HG03108 (cell line): ENCODE data around the gene EXOSC5.
"Not testable (repeated sequence)": the region's sequence is repeated elsewhere in the genome, so short reads cannot be mapped to it uniquely, and the experiment has no call there.

ENCODE experiments used
- ATAC-seq: cut with Tn5 transposase; IDR thresholded peaks from one replicate; pipeline ENCODE4 v1.9.1; 2021; ENCODE audit warnings: moderate library complexity; ENCODE audit not compliant: unreplicated experiment

Gene EXOSC5

DNA sequence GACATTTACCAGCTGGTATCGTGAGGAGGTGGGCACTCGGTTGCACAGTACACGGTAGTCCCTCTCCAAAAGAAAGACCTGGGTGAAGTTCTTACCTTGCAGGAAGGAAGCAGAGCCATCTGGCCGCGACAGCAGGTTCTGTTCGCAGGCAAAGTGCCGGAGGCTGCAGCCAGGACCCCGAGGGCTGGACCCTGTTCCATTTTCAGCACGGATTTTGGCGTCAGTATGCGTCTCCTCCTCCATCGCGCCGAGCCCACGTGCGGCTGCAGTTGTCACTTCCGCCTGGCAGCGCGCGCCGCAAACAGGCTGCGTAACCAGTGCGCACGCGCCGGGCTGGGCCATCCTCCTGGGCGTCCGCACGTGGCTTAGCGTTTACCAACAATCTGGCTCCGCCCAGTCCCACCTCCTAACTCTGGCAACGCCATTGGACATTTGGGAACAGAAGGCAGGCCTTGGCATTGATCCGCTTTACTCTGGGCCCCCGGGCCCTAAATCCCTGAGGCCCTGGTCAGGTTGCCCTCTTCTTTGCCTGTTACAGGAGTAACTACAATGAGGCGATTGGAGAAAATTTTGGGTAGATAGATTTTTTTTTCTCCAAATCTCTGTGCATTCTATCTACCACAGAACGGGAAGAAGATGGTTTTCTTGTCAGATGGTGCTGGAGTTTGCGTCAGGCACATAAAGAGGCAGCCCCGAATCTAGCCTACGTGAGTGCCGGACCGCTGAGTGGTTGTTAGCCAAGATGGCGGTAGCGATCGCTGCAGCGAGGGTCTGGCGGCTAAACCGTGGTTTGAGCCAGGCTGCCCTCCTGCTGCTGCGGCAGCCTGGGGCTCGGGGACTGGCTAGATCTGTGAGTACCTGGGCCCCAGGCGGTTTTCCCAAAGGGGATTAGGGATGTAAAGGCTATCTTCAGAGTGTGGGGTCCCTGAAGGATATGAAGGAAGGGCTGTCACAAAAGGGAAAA, at the start of gene EXOSC5, which contains the start of gene BCKDHA:
Gene EXOSC5 (minus strand): TSS at position 274 of the 964 bp plus-strand sequence. CDS start 31 bp downstream, at position 243.
Gene BCKDHA (plus strand): TSS at position 733 of the 964 bp plus-strand sequence. CDS start 10 bp downstream, at position 743.
- ATAC-seq: peak; percentile 92

DNA sequence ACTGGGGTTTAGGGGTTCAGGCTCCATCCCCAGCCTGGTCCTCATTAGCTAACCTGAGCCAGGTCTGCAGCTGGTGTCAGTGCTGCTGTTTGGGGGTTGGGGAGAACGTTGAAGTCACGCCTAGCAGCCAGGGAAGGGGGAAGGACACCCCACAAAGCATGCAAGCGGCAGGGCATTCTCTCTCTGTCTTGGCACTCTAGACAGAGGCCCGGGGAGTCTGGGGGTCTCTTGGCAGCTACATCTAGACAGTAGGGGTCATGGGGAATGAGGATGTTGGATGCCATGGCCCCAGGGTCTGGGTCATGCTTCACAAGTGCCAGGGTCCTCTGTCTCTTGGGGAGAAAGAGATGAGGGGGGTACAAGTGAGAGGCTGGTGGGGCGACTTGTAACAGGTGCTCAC, 48.4 kb upstream of the EXOSC5 start:
- no peak for ATAC-seq

DNA sequence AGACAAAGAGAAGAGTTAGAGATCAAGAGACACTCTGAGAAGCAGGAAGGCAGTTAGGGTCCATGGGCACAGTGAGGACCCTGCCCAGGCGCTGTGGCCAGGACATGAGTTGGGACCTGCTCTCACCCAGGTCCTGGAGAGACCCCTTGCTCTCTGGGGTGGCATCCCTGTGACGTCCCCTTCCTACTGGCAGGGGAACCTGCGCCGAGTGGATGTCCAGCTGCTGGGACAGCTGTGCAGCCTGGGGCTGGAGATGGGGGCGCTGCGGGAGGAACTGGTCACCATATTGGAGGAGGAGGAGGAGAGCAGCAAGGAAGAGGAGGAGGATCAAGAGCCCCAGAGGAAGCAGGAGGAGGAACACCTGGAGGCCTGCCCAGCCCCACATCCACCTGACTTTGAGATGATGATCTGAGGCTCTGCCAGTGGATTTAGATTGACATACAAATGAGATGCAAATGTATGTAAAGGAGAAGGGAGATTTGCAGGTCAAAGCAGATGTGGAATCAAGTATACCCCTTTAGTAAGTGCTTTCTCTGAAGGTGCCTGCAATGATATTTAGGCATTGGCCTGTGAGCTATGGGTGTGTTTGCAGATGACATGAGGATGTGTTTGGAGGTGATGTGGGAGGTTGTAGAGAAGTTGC, 46.8 kb upstream of the EXOSC5 start:
- ATAC-seq: no peak

DNA sequence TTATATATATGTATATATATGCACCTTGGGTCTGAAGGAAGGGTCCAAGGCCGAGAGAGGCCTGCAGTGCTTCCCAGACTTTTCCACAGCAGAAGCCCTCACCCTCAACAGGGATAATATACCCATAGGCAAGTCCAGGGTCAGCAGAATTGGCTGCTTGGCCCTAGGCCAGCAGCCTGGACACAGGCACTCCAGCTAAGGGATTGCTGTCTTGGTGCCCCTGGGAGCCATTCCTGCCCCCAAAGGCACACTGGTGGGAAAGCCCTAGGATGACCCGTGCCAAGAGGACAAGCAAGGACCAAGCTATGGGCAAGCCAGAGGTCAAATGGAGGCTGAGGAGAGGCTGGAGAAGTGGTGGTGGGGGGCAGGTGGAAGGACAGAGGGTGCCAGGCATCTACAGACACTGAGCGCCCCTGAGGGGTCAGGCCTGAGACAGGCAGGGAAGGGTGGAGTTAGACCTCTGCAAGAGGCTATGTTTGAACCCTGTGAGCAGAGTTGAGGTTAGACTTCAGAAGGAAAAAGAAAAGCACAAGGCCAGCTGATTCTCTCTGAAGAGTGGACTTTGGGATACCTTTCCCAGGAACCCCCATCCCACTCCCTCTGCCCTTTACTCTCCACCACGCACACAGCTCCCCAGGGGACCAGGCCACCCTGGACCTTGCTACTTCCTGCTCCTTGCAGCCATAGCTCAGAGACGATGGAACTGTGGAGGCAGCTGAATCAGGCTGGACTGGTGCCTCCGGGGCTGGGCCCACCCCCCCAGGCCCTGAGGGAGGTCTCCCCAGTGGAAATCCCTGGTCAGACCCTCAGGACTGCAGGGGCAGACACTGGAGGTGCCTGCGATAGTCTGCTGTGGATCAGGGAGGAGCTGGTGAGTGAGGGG, 45.6 kb upstream of the EXOSC5 start, which contains the start of gene ERICH4:
Gene ERICH4 (plus strand): TSS at position 684 of the 883 bp plus-strand sequence. CDS start 14 bp downstream, at position 698.
- ATAC-seq: no peak

DNA sequence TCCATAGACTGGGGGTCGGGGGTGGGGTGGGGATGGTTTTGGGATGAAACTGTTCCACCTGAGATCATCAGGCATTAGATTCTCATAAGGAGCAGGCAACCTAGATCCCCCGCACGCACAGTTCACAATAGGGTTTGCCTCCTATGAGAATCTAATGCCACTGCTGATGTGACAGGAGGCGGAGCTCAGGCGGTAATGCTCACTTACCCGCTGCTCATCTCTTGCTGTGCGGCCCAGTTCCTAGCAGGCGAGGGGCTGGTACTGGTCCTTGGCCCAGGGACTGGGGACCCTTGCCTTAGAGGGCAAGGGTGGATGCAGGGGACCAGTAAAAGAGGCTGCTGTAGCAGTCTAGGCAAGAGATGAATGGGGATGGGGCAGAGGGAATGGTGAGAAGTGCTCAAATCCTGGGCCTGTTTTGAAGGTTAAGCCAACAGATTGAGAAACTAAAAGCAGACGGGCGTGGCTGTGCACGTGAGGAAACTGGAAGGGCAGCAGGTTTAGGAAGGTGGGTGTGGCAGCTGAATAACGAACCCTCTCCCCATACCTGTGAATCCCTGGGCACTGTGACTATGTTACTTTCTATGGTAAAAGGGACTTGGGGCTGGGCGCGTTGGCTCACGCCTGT, 44.3 kb upstream of the EXOSC5 start:
- ATAC-seq: no peak

DNA sequence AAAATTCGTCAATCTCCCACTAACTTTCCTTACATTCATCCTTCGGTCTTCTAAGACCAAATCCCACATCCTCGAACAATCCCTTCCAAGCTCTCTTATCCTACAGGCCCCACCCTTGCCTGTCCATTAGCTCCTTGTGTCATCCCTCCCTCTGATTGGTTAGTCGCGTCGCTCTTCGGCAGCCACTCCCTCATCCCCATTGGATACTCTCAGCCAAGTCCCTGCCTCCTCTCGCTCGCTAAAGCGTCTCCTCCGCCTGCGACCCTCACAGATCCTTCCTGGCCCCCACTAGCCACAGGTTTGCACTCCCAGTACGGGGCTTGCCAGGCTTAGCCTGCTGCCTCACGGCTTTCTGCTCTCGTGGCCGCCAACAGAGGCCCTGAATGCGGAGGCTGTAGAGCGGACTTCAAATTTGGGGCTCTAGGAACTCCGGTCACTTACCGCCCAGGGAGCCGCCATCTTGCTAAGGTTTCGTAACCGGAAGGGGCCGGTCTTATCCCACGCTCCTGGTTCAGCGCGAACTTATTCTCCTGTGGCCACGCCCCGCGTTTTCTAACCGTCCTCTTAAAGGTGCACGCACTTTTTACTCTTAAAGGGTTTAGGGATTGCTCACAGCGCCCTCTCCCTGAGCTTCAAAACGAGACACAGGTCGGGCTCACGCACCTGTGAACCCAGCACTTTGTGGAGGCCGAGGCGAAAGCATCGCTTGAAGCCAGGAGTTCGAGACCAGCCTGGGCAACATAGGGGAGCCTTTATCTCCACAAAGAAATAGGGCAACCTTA, 42.5 kb upstream of the EXOSC5 start, which contains the start of gene DMAC2:
Gene DMAC2 (minus strand): TSS at position 472 of the 782 bp plus-strand sequence. CDS start 13 bp downstream, at position 459.
- peak; percentile 91 for ATAC-seq

DNA sequence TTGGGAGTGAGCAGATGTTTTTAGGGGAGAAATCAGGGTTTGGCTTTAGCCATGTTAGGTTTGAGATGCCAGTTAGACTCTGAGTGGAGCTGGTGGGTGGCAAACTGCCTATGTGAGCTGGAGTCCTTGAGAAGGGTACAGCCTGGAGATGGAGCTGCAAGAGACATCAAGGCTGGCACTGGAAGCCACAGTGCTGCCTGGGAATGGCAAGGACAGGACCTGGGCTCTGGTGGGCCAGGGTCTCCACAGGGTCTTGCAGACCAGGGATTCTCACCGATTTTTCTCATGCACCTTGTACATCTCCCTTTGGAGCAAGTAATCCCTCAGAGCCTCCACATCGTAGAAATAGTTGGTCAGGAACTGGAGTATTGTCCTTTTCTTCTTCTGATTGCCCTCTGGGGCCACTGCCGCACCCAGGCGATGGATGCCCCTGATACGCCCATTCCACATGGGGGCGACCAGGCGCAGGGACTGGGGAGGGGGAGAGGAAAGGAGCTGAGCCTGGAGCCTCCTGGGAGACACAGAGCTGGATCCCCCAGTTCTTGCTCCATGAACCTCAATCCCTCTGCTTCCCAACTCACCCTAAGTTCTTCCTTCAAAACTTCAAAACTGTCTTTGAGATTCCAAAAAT, 40.9 kb upstream of the EXOSC5 start:
- no peak for ATAC-seq

DNA sequence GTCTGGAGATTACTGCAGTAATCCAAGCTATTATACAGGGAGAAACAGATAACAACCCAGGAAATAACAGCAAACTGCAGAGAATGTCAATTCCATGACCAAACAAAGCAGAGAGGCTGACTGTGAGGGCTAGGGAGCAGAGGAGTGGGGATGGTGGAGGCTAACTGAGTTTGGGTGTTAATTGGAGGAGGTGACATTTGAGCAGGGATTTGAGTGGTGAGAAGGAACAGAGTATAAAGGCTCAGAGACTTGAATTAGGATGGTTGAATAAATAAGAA, 39.5 kb upstream of the EXOSC5 start:
- ATAC-seq: no peak

DNA sequence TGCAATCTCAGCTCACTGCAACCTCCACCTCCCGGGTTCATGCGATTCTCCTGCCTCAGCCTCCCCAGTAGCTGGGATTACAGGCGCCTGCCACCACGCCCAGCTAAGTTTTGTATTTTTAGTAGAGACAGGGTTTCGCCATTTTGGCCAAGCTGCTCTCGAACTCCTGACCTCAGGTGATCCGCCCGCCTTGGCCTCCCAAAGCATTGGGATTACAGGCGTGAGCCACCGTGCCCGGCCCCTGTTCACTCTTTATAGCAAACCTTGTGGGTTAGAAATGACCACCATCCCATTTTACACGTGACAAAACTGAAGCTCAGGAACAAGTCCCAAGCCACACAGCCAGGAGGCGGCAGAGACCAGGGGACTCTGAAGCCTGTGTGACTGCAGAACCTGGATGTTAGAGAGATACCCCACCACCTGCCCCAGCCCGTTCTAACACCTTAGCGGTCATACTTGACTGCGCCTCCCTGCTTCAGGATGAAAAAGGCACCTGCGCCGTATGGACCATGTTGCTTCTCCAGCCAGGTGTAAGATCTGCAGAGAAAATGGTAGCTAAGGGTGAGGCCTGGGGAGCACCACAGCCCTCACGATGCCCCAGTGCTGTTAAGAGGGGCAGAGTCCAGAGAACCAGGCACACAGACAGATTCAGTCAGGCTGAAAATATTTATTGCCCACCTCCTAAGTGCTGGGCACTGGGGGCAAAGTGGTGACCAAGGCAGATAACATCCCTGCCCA, 38.9 kb upstream of the EXOSC5 start:
- ATAC-seq: no peak

DNA sequence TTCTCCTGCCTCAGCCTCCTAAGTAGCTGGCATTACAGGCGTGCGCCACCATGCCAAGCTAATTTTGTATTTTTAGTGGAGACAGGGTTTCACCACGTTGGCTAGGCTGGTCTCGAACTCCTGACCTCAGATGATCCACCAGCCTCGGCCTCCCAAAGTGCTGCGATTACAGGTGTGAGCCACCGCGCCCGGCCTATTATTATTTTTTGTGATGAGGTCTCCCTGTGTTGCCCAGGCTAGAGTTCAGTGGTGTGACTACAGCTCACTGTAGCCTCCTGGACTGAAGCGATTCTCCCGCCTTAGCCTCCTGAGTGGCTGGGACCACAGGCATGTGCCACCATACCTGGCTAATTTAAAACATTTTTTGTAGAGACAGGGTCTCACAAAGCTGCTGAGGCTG, 38.2 kb upstream of the EXOSC5 start:
- not testable (repeated sequence) for ATAC-seq

DNA sequence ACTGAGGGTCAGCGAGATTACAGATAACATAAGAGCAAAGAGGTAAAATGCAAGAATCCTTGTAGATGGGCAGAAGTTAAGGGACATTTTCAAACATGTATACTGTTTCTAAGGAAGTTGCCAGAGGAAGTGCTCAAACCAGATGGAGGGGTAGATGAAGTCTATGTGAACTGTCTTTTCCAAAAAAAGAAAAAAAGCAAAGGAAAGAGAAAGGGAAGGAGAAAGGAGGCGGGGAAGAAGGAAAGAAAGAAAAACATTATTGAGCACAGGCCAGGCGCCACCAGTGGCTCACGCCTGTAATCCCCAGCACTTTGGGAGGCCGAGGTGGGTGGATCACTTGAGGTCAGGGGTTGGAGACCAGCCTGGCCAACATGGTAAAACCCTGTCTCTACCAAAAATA, 37.3 kb upstream of the EXOSC5 start:
- no peak for ATAC-seq

DNA sequence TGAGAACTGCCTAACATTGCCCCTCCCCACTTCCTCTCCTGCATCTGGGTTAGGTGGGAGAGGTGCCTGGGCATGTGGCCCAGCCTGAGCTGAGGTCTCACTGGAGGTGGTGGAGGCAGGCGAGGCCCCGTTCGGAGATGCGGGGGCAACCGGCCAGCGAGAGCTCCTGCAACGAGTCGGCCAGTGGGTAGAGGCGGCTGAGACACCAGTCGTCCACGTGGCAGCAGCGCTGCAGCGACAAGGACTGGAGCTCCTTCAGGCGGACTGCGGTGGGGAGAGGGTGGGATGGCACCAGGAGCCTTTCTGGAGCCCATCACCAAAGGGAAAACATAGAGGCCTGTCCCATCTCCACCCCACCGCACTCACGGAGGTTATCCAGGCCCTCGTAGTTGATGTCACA, 36.0 kb upstream of the EXOSC5 start:
- no peak for ATAC-seq

DNA sequence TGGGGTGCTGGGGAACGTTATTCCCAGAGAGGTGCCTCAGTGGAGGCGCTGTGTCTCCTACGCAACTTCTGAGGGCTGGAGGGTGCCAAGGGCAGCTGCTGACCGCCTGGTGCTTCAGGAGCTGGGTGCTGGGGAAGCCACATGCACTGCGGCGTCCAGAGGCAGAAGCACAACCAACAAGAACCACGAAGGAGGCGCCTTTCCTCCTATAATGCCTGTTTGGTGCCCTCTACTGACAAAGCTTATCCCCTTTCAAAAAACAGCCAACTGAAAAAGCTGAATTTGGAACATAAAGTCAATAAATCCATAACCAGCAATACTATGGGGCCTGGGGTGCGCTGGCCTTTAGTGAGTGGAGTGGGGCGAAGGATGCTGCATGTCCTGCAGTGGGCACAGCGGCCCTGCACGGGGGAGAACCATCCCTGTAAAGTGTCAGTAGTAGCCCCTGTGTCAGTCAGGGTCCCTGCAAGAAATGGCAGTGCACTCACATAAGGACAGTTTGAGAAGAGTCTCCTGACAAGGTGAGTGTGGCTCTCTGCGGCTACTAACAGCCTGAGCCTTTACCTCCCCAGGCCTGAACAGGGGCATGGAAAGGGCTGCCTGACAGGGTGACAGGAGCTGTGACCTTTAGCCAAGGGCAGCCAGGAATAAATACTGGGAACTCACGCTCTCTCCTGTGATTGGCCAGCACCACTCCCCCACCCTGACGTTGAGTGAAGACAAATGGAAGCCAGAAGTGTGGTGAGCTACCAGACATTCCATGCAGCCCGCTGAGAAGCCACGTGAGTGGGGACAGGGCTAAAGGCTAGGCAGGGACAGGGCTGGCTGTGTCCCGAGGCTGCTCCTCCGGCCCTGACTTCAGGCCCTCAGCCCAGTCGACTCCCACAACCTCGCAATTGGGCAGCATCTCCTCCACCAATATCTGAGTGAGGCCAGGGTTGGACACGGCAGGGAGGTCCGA, 34.5 kb upstream of the EXOSC5 start:
- ATAC-seq: no peak

DNA sequence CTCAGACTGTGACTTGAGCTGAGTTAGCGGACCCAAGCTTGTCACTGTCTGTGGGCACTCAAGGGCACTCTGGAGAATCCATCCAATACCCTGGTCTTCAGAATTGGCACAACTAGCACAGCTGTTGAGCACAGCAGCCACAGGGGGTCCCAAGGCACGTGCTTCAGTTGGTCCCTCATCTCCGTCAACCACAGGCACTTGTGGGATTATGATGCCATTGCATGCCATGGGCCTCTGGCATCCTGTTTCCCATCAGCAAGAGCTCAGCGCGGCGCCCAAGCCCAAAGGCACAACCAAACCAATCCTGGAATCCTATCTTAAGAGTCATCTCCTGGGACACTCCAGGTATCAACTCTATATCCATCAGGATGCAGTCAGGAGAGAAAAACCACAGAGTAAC, 33.8 kb upstream of the EXOSC5 start:
- no peak for ATAC-seq

DNA sequence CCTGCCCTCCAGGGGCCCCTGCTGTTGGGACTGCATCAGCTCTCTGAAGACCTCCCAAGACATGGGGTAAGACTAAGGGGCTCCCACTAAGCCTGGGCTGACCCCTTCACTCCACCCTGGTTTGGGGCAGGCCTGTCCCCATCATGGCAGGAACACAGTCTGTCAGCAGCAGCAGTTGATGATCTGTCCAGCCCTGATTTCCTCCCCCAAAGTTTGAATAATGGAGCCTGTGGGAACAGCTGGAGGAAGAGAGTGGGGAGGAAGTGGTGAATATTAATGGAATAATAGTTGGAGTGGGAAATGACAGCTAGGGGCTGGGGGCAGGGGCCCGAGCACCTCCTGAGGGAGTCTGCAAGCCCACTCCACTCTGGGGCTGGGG, 31.3 kb upstream of the EXOSC5 start:
- no peak for ATAC-seq

DNA sequence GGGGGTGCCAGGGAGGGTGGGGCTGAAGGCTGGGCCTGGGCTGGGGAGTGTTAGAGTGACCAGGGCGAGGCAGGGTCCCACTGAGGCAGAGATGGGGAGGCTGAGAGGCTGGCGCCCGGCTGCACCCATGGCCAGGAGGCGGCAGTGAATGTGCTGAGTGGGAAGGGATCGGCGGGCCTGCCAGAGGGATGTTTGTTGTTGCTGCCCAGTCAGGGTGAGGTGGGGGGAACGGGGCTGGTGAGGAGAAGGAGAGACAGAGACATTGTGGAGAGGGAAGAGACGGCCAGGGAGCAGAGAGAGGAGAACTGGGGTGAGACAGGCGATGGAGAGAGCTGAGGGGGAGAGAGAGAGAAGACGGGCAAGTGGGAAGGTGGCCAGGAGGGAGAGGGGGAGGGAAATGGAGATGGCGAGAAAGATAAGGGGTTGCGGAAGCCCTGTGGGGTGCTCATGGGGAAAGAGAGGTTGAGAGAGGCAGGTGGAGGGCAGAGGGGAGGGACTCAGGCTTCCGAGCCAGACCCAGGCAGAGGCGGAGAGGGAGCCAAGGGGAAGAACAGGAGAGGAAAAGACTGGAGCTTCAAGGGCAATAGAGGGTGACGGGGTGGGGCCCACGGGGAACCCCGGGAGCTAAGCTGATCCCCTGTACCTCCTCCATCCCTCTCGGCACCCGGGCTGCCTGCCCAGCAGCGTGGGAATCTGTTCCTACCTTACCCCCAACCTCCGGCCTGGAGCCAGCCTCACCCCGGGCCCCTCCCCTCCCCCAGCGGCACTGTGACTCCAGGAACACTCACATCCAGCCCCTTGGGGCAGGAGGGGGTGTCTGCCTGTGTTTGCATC, 30.7 kb upstream of the EXOSC5 start:
- no peak for ATAC-seq
